Middle frontal gyrus (tissue), 1 donor: ENCODE results near the gene API5.
"Not testable (repeated sequence)": the region's sequence is repeated elsewhere in the genome, so short reads cannot be mapped to it uniquely, and the experiment has no call there.

Experiments used
- DNase-seq: peaks from one replicate; pipeline ENCODE4 v3.0.0-alpha.2; 2015; ENCODE audit warnings: low spot score; ENCODE audit errors: extremely low spot score

Gene API5

DNA sequence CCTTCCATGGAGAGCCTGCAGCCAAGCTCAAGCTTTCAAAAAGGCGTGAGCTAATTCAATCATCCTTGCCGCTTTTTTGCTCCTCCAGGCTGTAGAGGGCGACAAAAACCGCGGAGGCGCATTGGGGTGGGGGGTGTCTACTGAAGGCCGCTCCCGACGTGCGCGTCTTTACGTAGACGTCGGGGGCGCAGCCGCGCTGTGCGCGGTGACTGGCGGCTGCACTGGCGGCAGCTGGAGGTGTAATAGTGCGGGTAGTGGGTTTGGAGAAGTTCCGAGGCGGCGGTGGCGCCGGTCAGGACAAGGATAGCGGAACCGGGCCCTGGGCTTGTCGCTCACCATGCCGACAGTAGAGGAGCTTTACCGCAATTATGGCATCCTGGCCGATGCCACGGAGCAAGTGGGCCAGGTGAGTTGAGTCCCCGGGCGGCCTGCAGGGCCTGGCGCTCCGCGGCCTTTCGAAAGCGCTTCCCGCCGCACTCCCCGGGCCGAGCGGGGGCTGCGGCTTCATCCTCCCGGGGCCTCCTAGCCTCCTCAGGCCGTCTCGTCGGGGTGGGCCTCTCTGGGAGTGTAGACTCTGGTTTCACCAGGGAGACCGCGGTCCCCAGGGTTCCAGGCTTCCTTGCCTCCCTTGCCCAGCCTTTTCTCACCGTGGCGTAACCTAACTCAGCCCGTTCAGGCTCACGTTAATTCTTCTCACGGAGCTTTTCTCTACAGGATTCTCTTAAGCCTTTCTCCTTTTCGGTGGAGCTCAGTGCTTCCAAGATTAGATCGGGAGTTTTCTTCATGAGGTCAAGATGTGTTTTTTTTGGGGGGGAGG lies at the start of gene API5:
Gene API5, plus strand, starts transcription at position 206 of the 817 bp plus-strand sequence. Its CDS starts 132 bp downstream, at position 338.
- peak; percentile 89 for DNase-seq

DNA sequence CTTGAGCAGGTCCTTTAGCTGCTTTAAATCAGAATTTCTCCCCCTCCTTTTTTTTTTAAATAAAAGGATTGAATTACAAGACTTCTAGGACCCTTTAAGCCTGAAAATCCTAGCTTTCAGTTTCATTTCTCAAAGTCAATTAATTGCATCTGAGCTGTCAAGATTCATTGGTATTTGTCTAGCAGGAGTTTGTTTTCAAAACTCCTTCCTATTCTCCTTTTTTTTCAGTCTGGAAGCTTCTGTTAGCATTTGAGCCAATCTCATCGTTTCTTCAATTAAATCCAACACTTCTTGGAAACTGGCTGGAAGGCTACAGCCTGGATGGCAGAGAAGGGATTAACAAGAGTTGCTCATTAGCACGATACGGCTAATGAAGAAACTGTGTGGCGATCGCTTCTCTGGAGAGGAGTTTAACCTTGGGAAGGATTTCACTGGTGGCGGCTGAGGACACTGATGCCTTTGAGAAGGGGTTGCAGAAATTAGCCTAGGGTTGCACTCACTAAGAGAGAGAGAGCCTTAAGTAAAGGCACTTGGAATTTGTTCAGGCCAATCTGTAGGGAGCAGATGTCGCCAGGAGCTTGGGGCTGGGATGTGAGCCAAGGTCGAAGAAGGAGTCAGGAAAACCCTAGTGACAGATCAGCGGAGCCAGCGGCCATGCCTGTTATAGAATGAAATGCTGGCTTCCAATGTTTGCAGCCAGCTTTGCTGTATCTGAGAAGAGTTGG lies 43.8 kb upstream of the API5 start:
- peak; percentile 17 for DNase-seq

GRCh38 chr11:43268786-43269185 lies 43.0 kb upstream of the API5 start:
- no peak for DNase-seq

DNA sequence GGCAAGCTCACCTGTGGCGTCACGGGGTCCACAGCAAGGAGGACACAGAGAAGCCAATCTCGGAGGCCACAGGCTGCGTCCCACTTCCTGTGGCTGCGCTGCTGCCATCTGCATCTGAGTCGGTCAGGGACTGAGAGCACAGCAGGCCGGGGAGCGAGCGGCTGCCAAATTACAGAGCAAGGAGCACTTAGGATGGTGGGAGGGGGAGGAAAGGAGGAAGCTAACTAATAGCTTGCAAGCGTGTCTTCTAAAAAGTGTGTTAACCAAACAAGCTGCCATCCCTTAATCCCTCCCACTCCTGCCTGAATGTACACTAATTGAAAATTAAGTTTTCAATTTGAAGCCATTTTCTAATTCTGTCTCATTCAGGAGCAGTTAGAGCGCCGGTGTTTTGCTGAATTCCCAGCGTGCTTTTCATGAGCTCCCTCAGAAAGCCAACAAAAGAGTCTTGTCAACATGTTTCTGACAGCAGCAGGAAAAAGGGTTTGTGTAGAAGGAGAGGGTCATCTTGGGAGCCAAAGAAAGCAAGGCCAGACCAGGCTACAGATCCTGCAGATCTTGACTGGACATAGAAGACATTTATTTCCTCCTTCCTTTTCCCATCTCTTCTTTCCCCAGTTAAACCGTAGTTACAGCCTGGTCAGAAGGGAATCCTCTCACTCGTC lies 42.4 kb upstream of the API5 start:
- peak; percentile 4 for DNase-seq

- DNase-seq = no peak
Observed at GRCh38 chr11:43270468-43270867, 41.3 kb upstream of the API5 start.

DNA sequence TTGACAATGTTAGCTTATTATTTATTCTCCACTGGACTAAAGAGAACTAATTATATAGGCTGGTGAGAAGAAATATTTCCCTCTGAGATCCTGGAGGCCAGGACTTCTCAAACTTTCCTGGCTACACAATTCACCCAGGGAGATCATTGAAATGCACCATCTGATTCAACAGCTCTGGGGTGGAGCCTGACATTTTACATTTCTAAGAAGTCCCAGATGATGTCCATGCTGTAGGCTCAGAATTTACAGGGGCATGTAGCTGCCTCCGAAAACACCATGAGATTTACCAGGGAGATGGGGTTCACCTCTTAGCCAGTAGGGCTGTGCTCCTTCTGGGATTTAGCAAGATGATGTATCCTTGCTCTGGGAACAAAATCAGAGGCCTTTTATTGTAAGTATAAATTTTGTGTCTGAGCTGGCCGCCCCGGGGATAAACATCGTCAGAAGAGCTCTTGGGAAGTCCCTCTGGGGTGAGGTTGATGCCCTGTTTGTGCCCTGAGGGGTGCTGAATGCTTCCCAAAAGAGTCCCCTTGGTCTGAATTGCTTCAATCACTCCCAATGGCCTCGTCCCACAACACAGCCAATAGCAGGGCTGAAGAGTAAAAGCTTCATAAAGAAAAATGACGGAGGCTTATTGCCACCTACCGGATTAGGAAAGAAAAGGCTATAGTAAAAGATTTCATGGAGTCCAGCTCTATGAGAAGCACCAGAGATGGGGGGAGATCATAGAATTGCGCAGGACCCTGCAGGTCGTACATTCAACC lies 33.4 kb upstream of the API5 start:
- DNase-seq = peak; percentile 12

- peak; percentile 7 for DNase-seq
Observed at GRCh38 chr11:43282607-43283440, 29.0 kb upstream of the API5 start.

GRCh38 chr11:43285826-43286225 lies 26.0 kb upstream of the API5 start:
- no peak for DNase-seq

GRCh38 chr11:43289368-43289767 lies 22.4 kb upstream of the API5 start:
- no peak for DNase-seq

DNA sequence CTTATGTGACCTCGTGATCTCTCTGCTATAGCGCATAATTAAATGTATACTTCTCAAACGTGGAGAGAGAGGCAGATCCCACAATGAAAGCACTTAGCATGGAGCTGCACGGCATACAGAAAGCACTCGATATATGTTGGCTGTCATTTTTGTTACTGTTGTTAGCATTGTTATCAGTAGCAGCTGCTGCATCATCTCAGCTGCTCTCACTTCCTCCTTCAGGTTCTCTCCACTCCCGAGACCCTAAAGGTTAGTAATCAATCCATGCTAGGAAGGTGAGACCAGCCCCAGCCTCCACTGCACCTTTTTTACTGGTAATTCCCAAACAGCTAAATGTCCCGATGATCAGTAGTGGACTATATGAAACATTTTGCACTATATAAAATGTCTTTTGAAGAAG lies 13.4 kb upstream of the API5 start:
- DNase-seq = no peak

DNA sequence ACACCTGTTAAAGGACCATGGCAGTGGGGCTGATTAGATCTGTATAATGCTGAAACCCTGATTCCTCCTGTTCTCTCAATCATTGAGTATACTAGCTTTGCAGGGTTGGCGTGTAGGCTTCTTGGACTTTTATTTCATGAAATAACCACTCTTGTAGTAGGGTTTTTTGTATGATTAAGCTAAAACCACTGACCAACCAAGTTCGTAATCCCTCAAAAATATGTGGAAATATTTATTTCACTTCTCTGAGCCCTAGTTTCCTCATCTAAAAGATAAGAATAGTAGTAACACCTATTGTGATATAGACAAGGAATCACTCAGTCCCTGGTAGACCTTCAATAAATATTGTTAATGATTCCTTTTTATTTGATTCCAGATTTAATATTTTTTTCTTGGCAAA lies 4.2 kb downstream of the API5 start:
- DNase-seq = no peak

DNA sequence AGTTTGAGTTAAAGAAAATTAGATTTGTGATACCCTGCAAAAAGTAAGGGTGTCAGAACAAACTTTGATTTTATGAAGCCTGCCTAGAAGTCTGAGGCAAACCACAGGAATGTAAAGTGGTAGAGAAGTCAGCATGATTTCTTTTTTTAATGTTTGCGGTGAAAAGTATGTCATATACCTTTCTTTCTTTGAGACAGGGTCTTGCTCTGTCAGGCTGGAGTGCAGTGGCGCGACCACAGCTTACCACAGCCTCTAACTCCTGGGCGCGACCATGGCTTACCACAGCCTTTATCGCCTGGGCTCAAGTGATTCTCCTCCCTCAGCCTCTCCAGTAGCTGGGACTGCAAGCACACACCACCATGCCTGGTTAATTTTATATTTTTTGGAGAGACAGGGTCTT lies 4.7 kb downstream of the API5 start:
- no peak for DNase-seq

DNA sequence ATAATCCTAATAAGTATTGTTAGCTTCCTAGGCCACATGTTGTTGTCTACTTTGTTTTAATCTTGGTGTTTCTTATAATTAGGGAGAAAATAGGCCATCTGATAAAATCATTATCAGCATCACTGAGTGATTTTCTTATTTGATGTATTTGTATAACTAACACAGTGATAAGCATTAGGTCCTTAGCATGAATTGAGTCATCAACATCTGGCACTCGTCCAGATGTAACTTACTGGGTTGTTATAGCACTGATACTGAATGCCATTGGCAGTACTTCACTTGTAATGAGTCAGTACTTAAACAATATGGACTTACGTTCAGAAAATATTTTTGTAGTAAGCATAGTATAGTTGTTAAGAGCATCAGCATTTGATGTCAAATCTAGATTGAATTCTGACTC lies 16.2 kb downstream of the API5 start:
- DNase-seq = no peak

- no peak for DNase-seq
Observed at GRCh38 chr11:43328482-43328881, 16.7 kb downstream of the API5 start.

DNA sequence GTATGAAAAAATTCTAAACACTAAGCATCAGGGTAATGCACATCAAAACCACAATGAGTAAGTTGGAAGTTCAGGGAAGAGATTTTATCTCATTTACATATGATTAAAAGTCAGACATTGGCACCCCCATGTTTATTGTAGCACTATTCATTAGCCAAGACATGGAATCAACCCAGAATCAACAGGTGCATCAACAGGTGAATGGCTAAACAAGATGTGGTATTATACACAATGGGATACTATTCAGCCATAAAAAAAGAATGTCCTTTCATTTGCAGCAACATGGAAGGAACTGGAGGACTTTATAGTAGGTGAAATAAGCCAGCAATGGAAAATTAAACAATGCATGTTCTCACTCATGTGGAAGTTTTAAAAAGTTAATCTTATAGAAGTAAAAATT lies 29.4 kb downstream of the API5 start:
- no peak for DNase-seq

- not testable (repeated sequence) for DNase-seq
Observed at GRCh38 chr11:43351426-43351825, 39.6 kb downstream of the API5 start.

DNA sequence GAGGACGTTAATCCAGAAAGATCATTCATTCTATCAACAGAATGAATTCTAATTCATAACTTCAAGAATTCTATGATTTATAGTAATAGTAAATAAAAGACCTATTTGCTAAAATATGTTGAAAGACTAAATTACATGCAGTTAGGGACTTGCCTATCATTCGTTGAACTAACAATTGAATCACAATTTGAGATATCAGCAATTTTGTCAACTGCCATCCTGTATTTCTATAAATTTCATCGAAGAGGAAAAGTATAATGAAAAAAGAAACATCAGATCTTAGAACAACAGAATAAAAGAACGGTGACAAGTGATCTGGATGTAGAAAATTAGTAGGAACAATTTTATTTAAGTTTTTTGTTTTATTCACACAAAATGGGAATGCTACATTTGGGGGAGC lies 42.5 kb downstream of the API5 start:
- DNase-seq = no peak

- no peak for DNase-seq
Observed at GRCh38 chr11:43356336-43356735, 44.5 kb downstream of the API5 start.

GRCh38 chr11:43358279-43358800 lies 46.5 kb downstream of the API5 start:
- DNase-seq = no peak

DNA sequence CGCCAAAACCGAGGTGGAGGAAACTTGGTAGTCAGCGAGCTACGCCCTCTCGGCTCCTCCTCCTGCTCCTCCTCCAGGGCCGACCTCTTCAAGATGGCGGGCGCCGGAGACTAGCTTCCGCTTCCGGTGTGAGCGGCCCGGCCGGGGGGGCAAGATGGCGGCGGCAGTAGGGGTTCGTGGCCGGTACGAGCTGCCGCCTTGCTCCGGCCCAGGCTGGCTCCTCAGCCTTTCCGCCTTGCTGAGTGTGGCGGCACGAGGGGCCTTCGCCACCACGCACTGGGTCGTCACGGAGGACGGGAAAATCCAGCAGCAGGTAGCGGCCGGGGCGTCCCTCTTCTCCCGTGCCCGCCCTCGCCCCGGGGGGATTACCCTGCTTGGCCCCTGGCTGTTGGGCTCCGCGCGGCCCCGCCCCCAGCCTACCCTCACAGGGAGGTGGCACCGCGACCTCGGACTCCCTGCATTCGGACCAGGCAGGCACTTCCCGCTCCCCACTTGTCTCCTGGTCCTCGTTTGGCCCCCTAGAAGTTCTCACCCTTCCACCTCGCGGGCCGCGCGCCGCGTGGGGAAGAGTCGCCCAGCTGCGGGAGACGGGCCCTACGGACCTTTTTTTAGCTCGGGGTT lies 47.1 kb downstream of the API5 start, which contains the start of gene TTC17:
Gene TTC17, plus strand, starts transcription at position 120 of the 621 bp plus-strand sequence. Its CDS starts 35 bp downstream, at position 155.
- peak; percentile 83 for DNase-seq
